H1 (cell line): Measurements from ENCODE around the gene GPRIN1. TPM values are rescaled to one million over a fixed set of nuclear protein-coding genes. Genes with fewer than 3 reads are reported as not detected.

ENCODE experiments used
- CTCF ChIA-PET: fragments of 300-600 bp; sonication (Branson Sonifier 250); formaldehyde crosslinking; loops from one replicate; lab custom pipeline; 2021; ENCODE audit not compliant: partially characterized antibody; lab: Charles Lee
- POLR2A ChIA-PET: fragments of 300-600 bp; sonication (Branson Sonifier 250); formaldehyde crosslinking; loops from one replicate; lab custom pipeline; 2021; ENCODE audit warnings: inconsistent platforms; ENCODE audit not compliant: partially characterized antibody; lab: Charles Lee
- DNase-seq, 2 experiments: peaks; one replicate each; pipeline versions ENCODE4 v3.0.0 to v3.0.0-alpha.2; 2010 to 2022; ENCODE audit warnings: low spot score in 2 of 2, low read depth in 1 of 2, mixed read lengths in 1 of 2
- FAIRE-seq: peaks from 2 replicates; lab custom pipeline; 2011; peaks lifted over from hg19 to GRCh38; lab: Jason Lieb, UNC
- H2AFZ ChIP-seq: 2 replicates; pipeline ENCODE4 v1.8.1; 2012; ENCODE audit warnings: low read length, inconsistent platforms
- H2AK5ac ChIP-seq: 2 replicates; pipeline ENCODE4 v1.6.1; 2013; ENCODE audit warnings: low read depth, low read length
- H2BK120ac ChIP-seq: replicated peaks from 2 replicates; pipeline ENCODE3; 2013; ENCODE audit warnings: low read depth, low read length, inconsistent platforms
- H2BK12ac ChIP-seq: 2 replicates; pipeline ENCODE4 v1.6.1; 2013; ENCODE audit warnings: low read depth, low read length
- H2BK15ac ChIP-seq: 2 replicates; pipeline ENCODE4 v1.6.1; 2013; ENCODE audit warnings: low read length
- H2BK20ac ChIP-seq: 2 replicates; pipeline ENCODE4 v1.6.1; 2013; ENCODE audit warnings: low read length
- H2BK5ac ChIP-seq: 2 replicates; pipeline ENCODE4 v1.6.1; 2013; ENCODE audit warnings: low read depth, low read length
- H3K14ac ChIP-seq: 2 replicates; pipeline ENCODE4 v1.6.1; 2013; ENCODE audit warnings: inconsistent platforms; ENCODE audit not compliant: insufficient read length
- H3K18ac ChIP-seq: 2 replicates; pipeline ENCODE4 v1.6.1; 2013; ENCODE audit warnings: low read length; ENCODE audit errors: extremely low read depth
- H3K23ac ChIP-seq: 2 replicates; pipeline ENCODE4 v1.6.1; 2013; ENCODE audit warnings: inconsistent platforms; ENCODE audit not compliant: insufficient read length
- H3K23me2 ChIP-seq: 2 replicates; pipeline ENCODE4 v1.6.1; 2013; ENCODE audit warnings: low read depth, low read length
- H3K27ac ChIP-seq: 2 replicates; pipeline ENCODE4 v1.6.1; 2011; ENCODE audit warnings: low read depth, low read length, inconsistent platforms
- H3K27me3 ChIP-seq, 4 experiments: replicated peaks in 1 of 4; 1 replicate in 1 of 4; 2 replicates in 3 of 4; pipeline versions ENCODE4 v1.6.1 to v1.8.1; 2011 to 2013; ENCODE audit warnings: low read length in 3 of 4, mild to moderate bottlenecking in 3 of 4, inconsistent platforms in 2 of 4, mixed read lengths in 2 of 4, moderate library complexity in 1 of 4; ENCODE audit not compliant: control insufficient read depth in 3 of 4, insufficient read depth in 3 of 4; ENCODE audit errors: extremely low read depth in 1 of 4
- H3K36me3 ChIP-seq, 4 experiments: 2 replicates each; pipeline versions ENCODE4 v1.6.1 to v1.8.1; 2011 to 2013; ENCODE audit warnings: mild to moderate bottlenecking in 4 of 4, low read length in 3 of 4, moderate library complexity in 2 of 4, control low read depth in 1 of 4, inconsistent platforms in 1 of 4; ENCODE audit not compliant: insufficient read depth in 4 of 4, control insufficient read depth in 2 of 4
- H3K4ac ChIP-seq: replicated peaks from 2 replicates; pipeline ENCODE3; 2013; ENCODE audit warnings: low read length, low read depth, mixed read lengths, inconsistent platforms; ENCODE audit not compliant: insufficient read length
- H3K4me1 ChIP-seq, 4 experiments: replicated peaks in 1 of 4; 1 replicate in 1 of 4; 2 replicates in 3 of 4; pipeline versions ENCODE4 v1.6.1 to v1.8.1; 2011 to 2013; ENCODE audit warnings: low read length in 3 of 4, inconsistent platforms in 2 of 4, mixed read lengths in 1 of 4; ENCODE audit not compliant: insufficient read depth in 4 of 4, control insufficient read depth in 3 of 4
- H3K4me2 ChIP-seq, 2 experiments: 2 replicates each; pipeline versions ENCODE4 v1.6.1 to v1.8.1; 2011 to 2013; ENCODE audit warnings: low read depth in 2 of 2, low read length in 2 of 2, control low read depth in 1 of 2, inconsistent platforms in 1 of 2, mild to moderate bottlenecking in 1 of 2; ENCODE audit not compliant: insufficient read depth in 1 of 2
- H3K4me3 ChIP-seq, 4 experiments: fragments of 200-600, 300-600 bp in 1 of 4; sonication (generic), shearing (Covaris generic), sonication (Bioruptor Twin) in 1 of 4; 2 replicates each; pipeline versions ENCODE4 v1.5.1 to v1.8.1; 2011 to 2016; ENCODE audit warnings: low read length in 4 of 4, low read depth in 3 of 4, control low read depth in 2 of 4, inconsistent platforms in 2 of 4, mild to moderate bottlenecking in 2 of 4, mixed read lengths in 1 of 4, moderate library complexity in 1 of 4; ENCODE audit not compliant: insufficient read depth in 2 of 4; ENCODE audit errors: extremely low read depth in 1 of 4
- H3K56ac ChIP-seq: replicated peaks from 2 replicates; pipeline ENCODE3; 2013; ENCODE audit warnings: low read depth, mild to moderate bottlenecking, mixed read lengths, low read length, inconsistent platforms; ENCODE audit not compliant: insufficient read length
- H3K79me1 ChIP-seq: 2 replicates; pipeline ENCODE4 v1.6.1; 2013; ENCODE audit warnings: low read depth, low read length, control low read depth
- H3K79me2 ChIP-seq, 2 experiments: 2 replicates each; pipeline versions ENCODE4 v1.6.1 to v1.8.1; 2012 to 2013; ENCODE audit warnings: low read length in 2 of 2, mild to moderate bottlenecking in 2 of 2, inconsistent platforms in 1 of 2; ENCODE audit not compliant: insufficient read depth in 2 of 2, control insufficient read depth in 1 of 2
- H3K9ac ChIP-seq, 4 experiments: replicated peaks in 1 of 4; 1 replicate in 1 of 4; 2 replicates in 3 of 4; pipeline versions ENCODE4 v1.6.1 to v1.8.1; 2011 to 2013; ENCODE audit warnings: low read depth in 3 of 4, low read length in 3 of 4, control low read depth in 2 of 4, mild to moderate bottlenecking in 2 of 4, moderate library complexity in 2 of 4, inconsistent platforms in 1 of 4; ENCODE audit errors: extremely low read depth in 1 of 4
- H3K9me3 ChIP-seq, 2 experiments: 2 replicates each; pipeline versions ENCODE4 v1.6.1 to v1.8.1; 2012 to 2013; ENCODE audit warnings: mild to moderate bottlenecking in 2 of 2, moderate library complexity in 2 of 2, control low read depth in 1 of 2, inconsistent platforms in 1 of 2, low read depth in 1 of 2, low read length in 1 of 2, mixed read lengths in 1 of 2; ENCODE audit not compliant: insufficient read depth in 2 of 2
- H4K20me1 ChIP-seq, 2 experiments: replicated peaks in 1 of 2; 2 replicates each; pipeline versions ENCODE3 to v1.8.1; 2011 to 2013; ENCODE audit warnings: inconsistent platforms in 2 of 2, low read length in 2 of 2, mild to moderate bottlenecking in 1 of 2; ENCODE audit not compliant: insufficient read depth in 2 of 2, control insufficient read depth in 1 of 2
- H4K5ac ChIP-seq: 2 replicates; pipeline ENCODE4 v1.6.1; 2013; ENCODE audit warnings: low read length, low read depth, mixed read lengths, inconsistent platforms; ENCODE audit not compliant: insufficient read length
- H4K8ac ChIP-seq: 2 replicates; pipeline ENCODE4 v1.8.0; 2013; ENCODE audit warnings: mild to moderate bottlenecking, moderate library complexity, low read length, inconsistent platforms; ENCODE audit not compliant: insufficient read depth; ENCODE audit errors: extremely low read depth
- H4K91ac ChIP-seq: replicated peaks from 2 replicates; pipeline ENCODE3; 2013; ENCODE audit warnings: low read length, mixed read lengths, inconsistent platforms; ENCODE audit not compliant: insufficient read length
- MAX ChIP-seq: IDR thresholded peaks from 2 replicates; pipeline ENCODE4 v1.6.1; 2012; ENCODE audit warnings: inconsistent platforms
- SP4 ChIP-seq: IDR thresholded peaks from 2 replicates; pipeline ENCODE4 v1.6.1; 2012; ENCODE audit warnings: low read length, inconsistent platforms
- WGBS, 2 experiments: shearing (Covaris generic) in 1 of 2; methylation state at CpG; one replicate each; pipeline versions ENCODE4 v1.1.6 to v1.1.7; 2013 to 2015; ENCODE audit warnings: low lambda C conversion rate in 2 of 2, mixed read lengths in 2 of 2, inconsistent platforms in 1 of 2, low coverage in 1 of 2, missing lambda C conversion rate in 1 of 2; ENCODE audit not compliant: insufficient replicate concordance in 2 of 2, insufficient coverage in 1 of 2, insufficient read length in 1 of 2; ENCODE audit errors: extremely low coverage in 1 of 2, missing lambda C conversion rate in 1 of 2; 5-methylcytosine and 5-hydroxymethylcytosine counted together
- polyA plus RNA-seq, 7 experiments: library from polyadenylated mRNA; depleted of rRNA in 3 of 7; stranded (reverse) in 5 of 7; unstranded in 2 of 7; fragments of >200 nt in 5 of 7; fragments of 200-250 nt in 2 of 7; gene quantifications; 1 replicate in 5 of 7; 2 replicates in 1 of 7; 4 replicates in 1 of 7; pipeline versions ENCODE4 v1.2.1 to v1.2.3, GENCODE V29; 2011 to 2013; ENCODE audit warnings: missing spikeins in 2 of 7, mixed read lengths in 2 of 7
- total RNA-seq: library from RNA; stranded (reverse); fragmentation: NEBNext Ultra II Directional; extraction: Animal tissue kit (Norgen Biotek cat#: 25700); gene quantifications from 2 replicates; pipeline ENCODE4 v1.2.1, GENCODE V29; 2021

GPRIN1 gene
- total and polyA plus RNA-seq, 2 of the 8 experiments (the other 6 are each of a cell fraction or from before 2014, with no cell fraction given), result 3.3 to 12.0 TPM

- Histone ChIP-seq H2BK15ac (0 out of 2 replicates have a peak overlapping the region, but pooled peaks have one; percentile 72), H4K91ac (peak overlapping the region; percentile 59), H3K23me2 (peaks cover 7% of the 10 kb centered on the region; the same call in 1 of the 2 replicates), H2AFZ (no peak overlapping the region), H2BK120ac (no peak overlapping the region), H2AK5ac (peak overlapping the region; percentile 77; the same call in 1 of the 2 replicates), H3K36me3 (peaks cover 0 to 5% (median 2%) of the 10 kb centered on the region in 4 experiments; a peak in 3 of 8 replicates), H3K4me1 (peaks cover 0 to 36% (median 21%) of the 10 kb centered on the region in 4 experiments; a peak in 6 of 7 replicates), H3K79me1 (peaks cover 16% of the 10 kb centered on the region), H3K27ac (no peak overlapping the region), H3K4me3 (peak overlapping the region in 3 of 4 experiments; percentile 73 to 95 (median 77); a peak in 6 of 8 replicates), H3K56ac (no peak overlapping the region), H3K14ac (no peak overlapping the region), H4K20me1 (peaks cover 3 to 10% of the 10 kb centered on the region in 2 experiments), H4K5ac (no peak overlapping the region), H2BK20ac (no peak overlapping the region), H3K9me3 (no peaks in the 10 kb centered on the region), H4K8ac (no peak overlapping the region), H3K18ac (no peak overlapping the region; the same call in 1 of the 2 replicates), H3K23ac (no peak overlapping the region), H2BK12ac (0 out of 2 replicates have a peak overlapping the region, but pooled peaks have one; percentile 75), H3K79me2 (peaks cover 0 to 22% of the 10 kb centered on the region in 2 experiments; a peak in 1 of 4 replicates), H2BK5ac (no peak overlapping the region; the same call in 1 of the 2 replicates), H3K9ac (peak overlapping the region in 1 of 4 experiments; percentile 42; a peak in 2 of 7 replicates), H3K27me3 (no peaks in the 10 kb centered on the region; a peak in 1 of 7 replicates), H3K4me2 (peak overlapping the region; percentile 69 to 93), H3K4ac (peak overlapping the region; percentile 84)
- FAIRE-seq (no peak), DNase-seq (no peak)
- TF ChIP-seq SP4 (no peak), MAX (0 out of 2 replicates have a peak, but pooled peaks have one; percentile 8)
- ChIA-PET POLR2A (interaction anchor here (0.6 to 2.5 kb wide), 7 partner anchors 9 to 185 kb away, joined by 3 to 15 read pairs (median 4); partner anchors contain the start of genes EIF4E1B, RNF44 and SNCB), CTCF (interaction anchor here (1.3 to 2.6 kb wide), 5 partner anchors 9 to 931 kb away, joined by 3 to 12 read pairs (median 5); no protein-coding TSS in a partner anchor)
- WGBS, 2 experiments, result 87% methylated on average over 15 of the region's 15 CpGs; no CpG with 5 or more reads in 1 of the 2 experiments
Measured at GRCh38 chr5:176648474-176649194, 38.7 kb upstream of the GPRIN1 start.
